Sigmoid colon (tissue), 4 donors: ENCODE measurements around the gene JMJD1C.

Experiments
- CTCF ChIP-seq, 4 experiments: fragments of 450-650 bp in 3 of 4; fragments of 200-600 bp in 1 of 4; IDR thresholded peaks; one replicate each; pipeline ENCODE4 v1.5.1; 2016 to 2019; ENCODE audit warnings: antibody characterized with exemption in 4 of 4, mild to moderate bottlenecking in 3 of 4, moderate library complexity in 2 of 4
- POLR2A ChIP-seq, 2 donors: fragments of 450-650 bp; IDR thresholded peaks; one replicate each; pipeline ENCODE4 v1.6.1; 2016; ENCODE audit warnings: antibody characterized with exemption in 2 of 2, mild to moderate bottlenecking in 2 of 2, moderate library complexity in 2 of 2
- POLR2AphosphoS5 ChIP-seq, 4 donors: sonication (generic); formaldehyde crosslinking; IDR thresholded peaks; one replicate each; pipeline ENCODE4 v1.6.1; 2017; ENCODE audit warnings: antibody characterized with exemption in 4 of 4

DNA sequence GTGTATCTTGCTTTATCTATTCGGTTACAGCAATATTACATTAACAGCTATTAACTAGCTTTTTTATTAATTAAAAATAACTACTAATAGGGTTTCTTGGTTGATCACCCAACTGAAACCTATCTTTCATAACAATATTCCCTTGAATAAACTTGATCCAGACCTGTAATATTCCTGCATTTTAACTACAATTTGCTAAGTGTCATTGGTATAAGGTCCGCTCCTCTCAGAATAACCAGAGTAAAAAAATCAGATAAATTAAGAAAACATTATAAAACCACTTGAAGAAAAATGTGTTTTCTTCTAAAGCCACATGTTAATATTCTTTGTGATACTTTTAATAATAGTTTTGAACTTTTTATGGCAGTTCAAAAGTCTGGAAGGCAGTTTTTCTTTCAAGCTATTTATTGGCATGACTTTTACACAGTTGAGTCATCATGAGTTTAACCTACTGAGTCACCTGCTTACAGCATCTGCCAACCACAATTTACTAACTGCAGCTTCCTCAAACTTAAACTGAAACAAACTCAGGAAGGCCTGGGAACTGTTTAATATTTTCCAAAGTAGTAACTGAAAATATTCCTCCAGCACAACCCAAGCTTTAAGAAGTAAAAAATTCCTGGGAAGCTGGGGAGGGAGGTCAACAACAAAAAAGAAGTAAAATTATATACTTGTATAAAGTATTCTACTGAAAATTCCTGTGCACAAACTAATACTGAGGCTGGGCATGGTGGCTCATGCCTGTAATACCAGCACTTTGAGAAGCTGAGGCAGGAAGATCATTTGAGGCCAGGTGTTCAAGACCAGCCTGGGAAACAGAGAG is 229.5 kb downstream of the JMJD1C start:
- no peak for TF ChIP-seq CTCF (IDR thresholded peaks at IDR 0.05)
- TF ChIP-seq POLR2AphosphoS5 (IDR thresholded peaks at IDR 0.05): peak; percentile 42 to 78 (median 58)
- no peak for TF ChIP-seq POLR2A (IDR thresholded peaks at IDR 0.05)
